Ishikawa (cell line): ENCODE data around the gene BPIFB4.

Source experiments
- CEBPB ChIP-seq: IDR thresholded peaks from 2 replicates; pipeline ENCODE4 v1.6.1; 2012
- CREB1 ChIP-seq: IDR thresholded peaks from 2 replicates; pipeline ENCODE4 v1.6.1; 2012; ENCODE audit warnings: low read depth
- EGR1 ChIP-seq: IDR thresholded peaks from 2 replicates; pipeline ENCODE4 v1.6.1; 2012
- EP300 ChIP-seq: IDR thresholded peaks from 2 replicates; pipeline ENCODE4 v1.6.1; 2012; ENCODE audit warnings: borderline replicate concordance
- FOXM1 ChIP-seq: IDR thresholded peaks from 2 replicates; pipeline ENCODE4 v1.6.1; 2012; ENCODE audit warnings: low read depth, borderline replicate concordance
- NFIC ChIP-seq: IDR thresholded peaks from 2 replicates; pipeline ENCODE4 v1.6.1; 2012
- RAD21 ChIP-seq: IDR thresholded peaks from 2 replicates; pipeline ENCODE4 v1.6.1; 2012; ENCODE audit warnings: low read depth
- TAF1 ChIP-seq: IDR thresholded peaks from 2 replicates; pipeline ENCODE4 v1.6.1; 2012; ENCODE audit warnings: low read depth, mild to moderate bottlenecking
- TCF12 ChIP-seq: IDR thresholded peaks from 2 replicates; pipeline ENCODE4 v1.6.1; 2012; ENCODE audit warnings: low read depth
- TEAD4 ChIP-seq: IDR thresholded peaks from 2 replicates; pipeline ENCODE4 v1.6.1; 2012
- YY1 ChIP-seq: IDR thresholded peaks from 2 replicates; pipeline ENCODE4 v1.6.1; 2012; ENCODE audit warnings: low read depth
- ZBTB7A ChIP-seq: IDR thresholded peaks from 2 replicates; pipeline ENCODE4 v1.6.1; 2012; ENCODE audit warnings: low read depth
- TF ChIP-seq, protein P1 (sequence below): IDR thresholded peaks from 2 replicates; pipeline ENCODE4 v1.6.1; 2012
- TF ChIP-seq, protein P2 (sequence below): IDR thresholded peaks from 2 replicates; pipeline ENCODE4 v1.6.1; 2012
- TF ChIP-seq, protein P3 (sequence below): IDR thresholded peaks from 2 replicates; pipeline ENCODE4 v1.6.1; 2012; ENCODE audit warnings: low read depth, mild to moderate bottlenecking

BPIFB4 gene

GRCh38 chr20:33059741-33060390 lies 19.6 kb upstream of the BPIFB4 start:
- TF ChIP-seq ZBTB7A = no peak
- no peak for TF ChIP-seq TEAD4
- no peak for TF ChIP-seq NFIC
- no peak for TF ChIP-seq FOXM1
- TF ChIP-seq CEBPB = no peak
- no peak for TF ChIP-seq RAD21
- TF ChIP-seq, protein P1, sequence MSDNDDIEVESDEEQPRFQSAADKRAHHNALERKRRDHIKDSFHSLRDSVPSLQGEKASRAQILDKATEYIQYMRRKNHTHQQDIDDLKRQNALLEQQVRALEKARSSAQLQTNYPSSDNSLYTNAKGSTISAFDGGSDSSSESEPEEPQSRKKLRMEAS = no peak
- TF ChIP-seq, protein P2, sequence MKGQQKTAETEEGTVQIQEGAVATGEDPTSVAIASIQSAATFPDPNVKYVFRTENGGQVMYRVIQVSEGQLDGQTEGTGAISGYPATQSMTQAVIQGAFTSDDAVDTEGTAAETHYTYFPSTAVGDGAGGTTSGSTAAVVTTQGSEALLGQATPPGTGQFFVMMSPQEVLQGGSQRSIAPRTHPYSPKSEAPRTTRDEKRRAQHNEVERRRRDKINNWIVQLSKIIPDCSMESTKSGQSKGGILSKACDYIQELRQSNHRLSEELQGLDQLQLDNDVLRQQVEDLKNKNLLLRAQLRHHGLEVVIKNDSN = no peak
- no peak for TF ChIP-seq EGR1
- no peak for TF ChIP-seq TCF12
- no peak for TF ChIP-seq CREB1
- TF ChIP-seq TAF1 = no peak
- no peak for TF ChIP-seq EP300
- TF ChIP-seq, protein P3, sequence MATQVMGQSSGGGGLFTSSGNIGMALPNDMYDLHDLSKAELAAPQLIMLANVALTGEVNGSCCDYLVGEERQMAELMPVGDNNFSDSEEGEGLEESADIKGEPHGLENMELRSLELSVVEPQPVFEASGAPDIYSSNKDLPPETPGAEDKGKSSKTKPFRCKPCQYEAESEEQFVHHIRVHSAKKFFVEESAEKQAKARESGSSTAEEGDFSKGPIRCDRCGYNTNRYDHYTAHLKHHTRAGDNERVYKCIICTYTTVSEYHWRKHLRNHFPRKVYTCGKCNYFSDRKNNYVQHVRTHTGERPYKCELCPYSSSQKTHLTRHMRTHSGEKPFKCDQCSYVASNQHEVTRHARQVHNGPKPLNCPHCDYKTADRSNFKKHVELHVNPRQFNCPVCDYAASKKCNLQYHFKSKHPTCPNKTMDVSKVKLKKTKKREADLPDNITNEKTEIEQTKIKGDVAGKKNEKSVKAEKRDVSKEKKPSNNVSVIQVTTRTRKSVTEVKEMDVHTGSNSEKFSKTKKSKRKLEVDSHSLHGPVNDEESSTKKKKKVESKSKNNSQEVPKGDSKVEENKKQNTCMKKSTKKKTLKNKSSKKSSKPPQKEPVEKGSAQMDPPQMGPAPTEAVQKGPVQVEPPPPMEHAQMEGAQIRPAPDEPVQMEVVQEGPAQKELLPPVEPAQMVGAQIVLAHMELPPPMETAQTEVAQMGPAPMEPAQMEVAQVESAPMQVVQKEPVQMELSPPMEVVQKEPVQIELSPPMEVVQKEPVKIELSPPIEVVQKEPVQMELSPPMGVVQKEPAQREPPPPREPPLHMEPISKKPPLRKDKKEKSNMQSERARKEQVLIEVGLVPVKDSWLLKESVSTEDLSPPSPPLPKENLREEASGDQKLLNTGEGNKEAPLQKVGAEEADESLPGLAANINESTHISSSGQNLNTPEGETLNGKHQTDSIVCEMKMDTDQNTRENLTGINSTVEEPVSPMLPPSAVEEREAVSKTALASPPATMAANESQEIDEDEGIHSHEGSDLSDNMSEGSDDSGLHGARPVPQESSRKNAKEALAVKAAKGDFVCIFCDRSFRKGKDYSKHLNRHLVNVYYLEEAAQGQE = no peak

GRCh38 chr20:33061658-33062028 lies 17.8 kb upstream of the BPIFB4 start:
- TF ChIP-seq NFIC = no peak

DNA sequence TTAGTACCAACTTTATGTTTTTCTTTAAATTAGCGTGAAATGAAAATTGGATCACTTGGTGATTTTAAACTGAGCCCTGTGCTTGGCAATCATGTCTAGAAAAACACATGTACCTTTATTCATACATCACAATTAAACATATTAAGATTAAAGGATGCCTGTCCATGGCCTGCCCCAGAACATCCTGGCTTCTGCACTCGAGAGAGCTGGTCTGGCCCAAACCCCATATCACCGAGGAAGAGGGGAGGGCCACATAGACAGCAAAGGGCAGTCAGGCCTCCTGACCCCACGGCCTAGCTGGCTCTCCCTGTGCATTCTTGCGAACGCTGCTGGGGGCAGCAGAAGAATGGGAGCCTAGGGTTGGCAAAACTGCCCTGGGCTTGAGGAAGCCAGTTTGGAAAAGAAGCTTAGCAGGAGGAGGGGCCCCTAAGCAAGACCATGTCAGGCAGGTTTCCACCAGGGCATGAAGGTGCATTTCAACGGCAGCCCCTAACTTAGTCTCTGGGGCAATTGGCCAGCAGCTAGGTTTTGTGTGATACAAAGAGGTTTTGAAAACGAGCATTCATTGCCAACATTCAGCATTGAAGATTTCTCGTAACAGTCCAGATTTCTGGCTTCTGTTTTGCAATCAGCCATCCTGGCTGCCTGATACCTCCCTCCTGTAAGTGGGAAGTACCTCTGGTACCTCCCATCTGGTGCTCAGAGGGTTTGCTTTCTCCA lies 17.2 kb upstream of the BPIFB4 start:
- TF ChIP-seq, protein P2 = no peak
- no peak for TF ChIP-seq CREB1
- TF ChIP-seq YY1 = no peak
- TF ChIP-seq NFIC = no peak
- TF ChIP-seq EGR1 = no peak
- no peak for TF ChIP-seq RAD21
- TF ChIP-seq TEAD4 = no peak

GRCh38 chr20:33062825-33063149 lies 16.7 kb upstream of the BPIFB4 start:
- TF ChIP-seq NFIC (no peak), CEBPB (no peak), FOXM1 (no peak), TCF12 (no peak)
- TF ChIP-seq, protein P1 = no peak

DNA sequence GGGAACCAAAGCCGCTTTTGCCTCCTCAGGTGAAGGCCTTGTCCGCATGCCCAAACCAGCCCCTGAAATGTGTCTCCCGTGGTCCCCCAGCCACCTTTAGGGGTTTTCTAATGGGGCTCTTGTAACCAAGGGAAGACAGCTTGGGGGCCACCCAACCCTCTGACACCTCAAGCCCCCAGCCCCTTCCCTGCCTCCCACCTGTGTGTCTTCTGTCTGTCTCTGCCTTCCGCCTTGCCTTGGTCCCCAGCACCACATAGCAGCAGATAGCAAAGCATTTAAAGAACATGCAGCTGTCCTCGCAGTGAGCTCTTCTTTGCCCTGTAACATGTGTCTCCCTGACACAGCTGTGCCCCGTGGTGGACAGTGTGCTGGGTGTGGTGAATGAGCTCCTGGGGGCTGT lies 16.2 kb upstream of the BPIFB4 start:
- TF ChIP-seq CEBPB = no peak
- no peak for TF ChIP-seq EP300
- TF ChIP-seq FOXM1 = no peak
- TF ChIP-seq, protein P2 = no peak
- no peak for TF ChIP-seq TEAD4
- TF ChIP-seq, protein P1 = no peak
- no peak for TF ChIP-seq TCF12
- no peak for TF ChIP-seq RAD21
- TF ChIP-seq CREB1 = no peak
- no peak for TF ChIP-seq TAF1
- TF ChIP-seq ZBTB7A = no peak
- TF ChIP-seq, protein P3 = no peak
- TF ChIP-seq YY1 = no peak
- TF ChIP-seq NFIC = no peak
- no peak for TF ChIP-seq EGR1
